ENCODE results near the gene DDX31. TPM values are rescaled to one million over a fixed set of nuclear protein-coding genes. Genes with fewer than 3 reads are reported as not detected.

The DDX31 gene
- total and polyA plus RNA-seq, 9 of the 15 experiments (the other 6 are each of a cell fraction or from before 2014, with no cell fraction given) = 11.9 to 24.6 (median 22.2) TPM

DNA sequence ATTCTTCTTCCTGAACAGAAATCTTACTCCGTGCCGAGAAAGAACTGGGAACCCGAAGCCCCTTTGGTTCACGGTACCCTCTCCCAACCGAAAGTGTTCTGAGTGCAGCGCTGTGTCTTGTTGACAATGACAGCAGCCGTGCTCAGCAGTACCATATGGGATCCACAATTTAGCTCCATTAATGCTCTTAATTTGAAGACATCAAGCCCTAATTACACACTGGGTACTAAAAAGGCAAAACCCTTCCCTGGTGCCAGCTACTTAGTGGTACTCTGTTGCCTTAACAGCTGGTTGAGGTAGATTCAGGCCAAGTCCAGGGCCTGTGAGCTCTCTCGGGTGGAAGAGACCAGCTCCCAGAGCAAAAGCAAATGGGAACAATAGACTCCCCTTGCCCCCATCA, 24.5 kb downstream of the DDX31 start:
- H3K4me1 ChIP-seq (replicated peaks in 1 of 2; ENCODE audit: control insufficient read depth in 2 of 2, insufficient read depth in 2 of 2, low read length in 2 of 2) = no peaks in the 10 kb centered on the region
- H3K79me2 ChIP-seq (ENCODE audit: control insufficient read depth, insufficient read depth, low read length) = no peaks in the 10 kb centered on the region
- H3K36me3 ChIP-seq (ENCODE audit: control insufficient read depth, insufficient read depth, low read length) = peaks cover 97% of the 10 kb centered on the region
- no TSS peak for BruUV-seq (replicated peaks)
- no peaks in the 10 kb centered on the region for H3K9me3 ChIP-seq (replicated peaks; ENCODE audit: control insufficient read depth, insufficient read depth, low read depth, low read length)
- no peak overlapping the region for H3K27ac ChIP-seq (ENCODE audit: extremely low read depth, low read depth, low read length)
- no peak overlapping the region for H3K4me3 ChIP-seq
- no peak for TF ChIP-seq RFX7 (CRISPR knock-in tag; IDR thresholded peaks at IDR 0.05)
- H3K4me2 ChIP-seq (ENCODE audit: insufficient read depth, low read length) = no peak overlapping the region
- H3K9ac ChIP-seq (ENCODE audit: insufficient read depth in 1 of 2, low read depth in 2 of 2, low read length in 2 of 2) = no peak overlapping the region
- in situ Hi-C loops (cut with MboI) (no loop called here), intact Hi-C loops (cut with micrococcal nuclease) (no loop called here)
- no peaks in the 10 kb centered on the region for H3K9me1 ChIP-seq (ENCODE audit: control insufficient read depth, insufficient read depth, low read length)
- ATAC-seq (no peak), FAIRE-seq (no peak), DNase-seq (ENCODE audit: extremely low read depth in 1 of 4, low spot score in 3 of 4) (no peak)
- POLR2A ChIA-PET = interaction anchor here (0.5 to 1.2 kb wide), 3 partner anchors 25 to 43 kb away, joined by 3 to 4 read pairs (median 3); partner anchors contain the start of gene GTF3C4
- H3K27me3 ChIP-seq (ENCODE audit: control insufficient read depth in 2 of 2, insufficient read depth in 2 of 2, low read length in 2 of 2) = no peaks in the 10 kb centered on the region
- 98% methylated on average over 8 of the region's 8 CpGs for WGBS (ENCODE audit: insufficient coverage, low coverage, missing lambda C conversion rate)
- CTCF ChIA-PET (ENCODE audit: low intra/inter-chr PET ratio) = no interaction called here
- H2AFZ ChIP-seq (ENCODE audit: low read depth, low read length) = no peak overlapping the region
- H4K20me1 ChIP-seq (replicated peaks; ENCODE audit: control insufficient read depth, insufficient read depth, low read length) = no peaks in the 10 kb centered on the region

GRCh38 chr9:132644251-132644650, 25.5 kb downstream of the DDX31 start:
- H3K4me2 ChIP-seq (ENCODE audit: insufficient read depth, low read length) = no peak overlapping the region
- TF ChIP-seq RBM25 (IDR thresholded peaks at IDR 0.05; ENCODE audit: low read depth, low read length, severe bottlenecking) (peak; percentile 87), ZNF354B (CRISPR knock-in tag; IDR thresholded peaks at IDR 0.05) (no peak), RBM22 (IDR thresholded peaks at IDR 0.05; ENCODE audit: low read depth, low read length, poor library complexity, severe bottlenecking) (no peak), KLF1 (tag; IDR thresholded peaks at IDR 0.05) (no peak)
- TF ChIP-seq, protein P1, sequence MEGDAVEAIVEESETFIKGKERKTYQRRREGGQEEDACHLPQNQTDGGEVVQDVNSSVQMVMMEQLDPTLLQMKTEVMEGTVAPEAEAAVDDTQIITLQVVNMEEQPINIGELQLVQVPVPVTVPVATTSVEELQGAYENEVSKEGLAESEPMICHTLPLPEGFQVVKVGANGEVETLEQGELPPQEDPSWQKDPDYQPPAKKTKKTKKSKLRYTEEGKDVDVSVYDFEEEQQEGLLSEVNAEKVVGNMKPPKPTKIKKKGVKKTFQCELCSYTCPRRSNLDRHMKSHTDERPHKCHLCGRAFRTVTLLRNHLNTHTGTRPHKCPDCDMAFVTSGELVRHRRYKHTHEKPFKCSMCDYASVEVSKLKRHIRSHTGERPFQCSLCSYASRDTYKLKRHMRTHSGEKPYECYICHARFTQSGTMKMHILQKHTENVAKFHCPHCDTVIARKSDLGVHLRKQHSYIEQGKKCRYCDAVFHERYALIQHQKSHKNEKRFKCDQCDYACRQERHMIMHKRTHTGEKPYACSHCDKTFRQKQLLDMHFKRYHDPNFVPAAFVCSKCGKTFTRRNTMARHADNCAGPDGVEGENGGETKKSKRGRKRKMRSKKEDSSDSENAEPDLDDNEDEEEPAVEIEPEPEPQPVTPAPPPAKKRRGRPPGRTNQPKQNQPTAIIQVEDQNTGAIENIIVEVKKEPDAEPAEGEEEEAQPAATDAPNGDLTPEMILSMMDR (IDR thresholded peaks at IDR 0.05 in 2 of 3, conservative IDR thresholded peaks at IDR 0.05 in 1 of 3; ENCODE audit: insufficient read depth in 2 of 3, low read depth in 1 of 3, low read length in 3 of 3) = peak in 2 of 3 experiments; percentile 23 to 38; a peak in 2 of 6 replicates
- no peaks in the 10 kb centered on the region for H3K9me1 ChIP-seq (ENCODE audit: control insufficient read depth, insufficient read depth, low read length)
- ChIA-PET CTCF (ENCODE audit: low intra/inter-chr PET ratio) (no interaction called here), POLR2A (interaction anchor here (1.1 to 1.2 kb wide), 2 partner anchors 11 to 26 kb away, joined by 3 read pairs; partner anchors contain the start of gene GTF3C4)
- ATAC-seq (peak; percentile 77), DNase-seq (ENCODE audit: extremely low read depth in 1 of 4, low spot score in 3 of 4) (peak; percentile 10 to 47 (median 34)), FAIRE-seq (peak; percentile 57)
- no TSS peak for BruUV-seq (replicated peaks)
- H3K36me3 ChIP-seq (ENCODE audit: control insufficient read depth, insufficient read depth, low read length) = peaks cover 97% of the 10 kb centered on the region
- in situ Hi-C loops (cut with MboI) (no loop called here), intact Hi-C loops (cut with micrococcal nuclease) (no loop called here)
- no peak overlapping the region for H3K9ac ChIP-seq (ENCODE audit: insufficient read depth in 1 of 2, low read depth in 2 of 2, low read length in 2 of 2)
- H3K4me3 ChIP-seq = no peak overlapping the region
- no peaks in the 10 kb centered on the region for H3K79me2 ChIP-seq (ENCODE audit: control insufficient read depth, insufficient read depth, low read length)
- H2AFZ ChIP-seq (ENCODE audit: low read depth, low read length) = no peak overlapping the region
- H3K4me1 ChIP-seq (replicated peaks in 1 of 2; ENCODE audit: control insufficient read depth in 2 of 2, insufficient read depth in 2 of 2, low read length in 2 of 2) = no peaks in the 10 kb centered on the region
- 94% methylated on average over 3 of the region's 3 CpGs for WGBS (ENCODE audit: insufficient coverage, low coverage, missing lambda C conversion rate)
- H3K27ac ChIP-seq (ENCODE audit: extremely low read depth, low read depth, low read length) = no peak overlapping the region
- H4K20me1 ChIP-seq (replicated peaks; ENCODE audit: control insufficient read depth, insufficient read depth, low read length) = no peaks in the 10 kb centered on the region
- H3K27me3 ChIP-seq (ENCODE audit: control insufficient read depth in 2 of 2, insufficient read depth in 2 of 2, low read length in 2 of 2) = no peaks in the 10 kb centered on the region
- no peaks in the 10 kb centered on the region for H3K9me3 ChIP-seq (replicated peaks; ENCODE audit: control insufficient read depth, insufficient read depth, low read depth, low read length)
